ENCODE measurements around the gene PTGR3.
"Not testable (repeated sequence)": the region's sequence is repeated elsewhere in the genome, so short reads cannot be mapped to it uniquely, and the experiment has no call there.

PTGR3 gene

GRCh38 chr18:75189696-75190095 is 19.2 kb downstream of the PTGR3 start:
- Mint-ChIP-seq H3K9me3 (peaks cover 9% of the 10 kb centered on the region), H3K4me3 (no peak overlapping the region), H3K4me1 (no peaks in the 10 kb centered on the region), H3K27ac (no peak overlapping the region), H3K36me3 (no peaks in the 10 kb centered on the region), H3K27me3 (no peaks in the 10 kb centered on the region)
- no peak for DNase-seq
- CTCF ChIA-PET, result no interaction called here

- H3K27me3 Mint-ChIP-seq, H3K4me1 Mint-ChIP-seq, H3K36me3 Mint-ChIP-seq, H3K4me3 Mint-ChIP-seq, H3K9me3 Mint-ChIP-seq, H3K27ac Mint-ChIP-seq, CTCF ChIA-PET, DNase-seq: not testable (repeated sequence)
Observed at GRCh38 chr18:75187702-75188101, 21.2 kb downstream of the PTGR3 start.

- Mint-ChIP-seq H3K36me3 (no peaks in the 10 kb centered on the region), H3K27me3 (no peaks in the 10 kb centered on the region), H3K4me1 (no peaks in the 10 kb centered on the region), H3K4me3 (no peak overlapping the region), H3K27ac (no peak overlapping the region), H3K9me3 (peaks cover 9% of the 10 kb centered on the region)
- CTCF ChIA-PET, result no interaction called here
- no peak for DNase-seq
Observed at GRCh38 chr18:75185460-75185859, 23.5 kb downstream of the PTGR3 start.

GRCh38 chr18:75183973-75184493 is 24.9 kb downstream of the PTGR3 start:
- Mint-ChIP-seq H3K9me3 (peaks cover 9% of the 10 kb centered on the region), H3K27ac (no peak overlapping the region), H3K36me3 (no peaks in the 10 kb centered on the region), H3K4me3 (no peak overlapping the region), H3K27me3 (no peaks in the 10 kb centered on the region), H3K4me1 (no peaks in the 10 kb centered on the region)
- CTCF ChIA-PET, result no interaction called here
- DNase-seq, result no peak

GRCh38 chr18:75183524-75183923 is 25.4 kb downstream of the PTGR3 start:
- no peak overlapping the region for H3K4me3 Mint-ChIP-seq
- H3K36me3 Mint-ChIP-seq, result no peaks in the 10 kb centered on the region
- no peak for DNase-seq
- no peaks in the 10 kb centered on the region for H3K27me3 Mint-ChIP-seq
- H3K27ac Mint-ChIP-seq, result no peak overlapping the region
- H3K9me3 Mint-ChIP-seq, result peaks cover 9% of the 10 kb centered on the region
- no peaks in the 10 kb centered on the region for H3K4me1 Mint-ChIP-seq
- CTCF ChIA-PET, result no interaction called here

- no peak for DNase-seq
- CTCF ChIA-PET, result no interaction called here
- no peak overlapping the region for H3K27ac Mint-ChIP-seq
- no peaks in the 10 kb centered on the region for H3K27me3 Mint-ChIP-seq
- no peaks in the 10 kb centered on the region for H3K36me3 Mint-ChIP-seq
- no peaks in the 10 kb centered on the region for H3K4me1 Mint-ChIP-seq
- H3K9me3 Mint-ChIP-seq, result no peaks in the 10 kb centered on the region
- no peak overlapping the region for H3K4me3 Mint-ChIP-seq
Observed at GRCh38 chr18:75179819-75180600, 28.9 kb downstream of the PTGR3 start.

- no peaks in the 10 kb centered on the region for H3K9me3 Mint-ChIP-seq
- H3K27ac Mint-ChIP-seq, result no peak overlapping the region
- CTCF ChIA-PET, result no interaction called here
- H3K27me3 Mint-ChIP-seq, result no peaks in the 10 kb centered on the region
- H3K4me3 Mint-ChIP-seq, result no peak overlapping the region
- no peaks in the 10 kb centered on the region for H3K36me3 Mint-ChIP-seq
- no peaks in the 10 kb centered on the region for H3K4me1 Mint-ChIP-seq
- DNase-seq, result no peak
Observed at GRCh38 chr18:75178376-75178775, 30.6 kb downstream of the PTGR3 start.

- no peak for DNase-seq
- Mint-ChIP-seq H3K4me3 (no peak overlapping the region), H3K36me3 (no peaks in the 10 kb centered on the region)
Observed at GRCh38 chr18:75176849-75177248, 32.1 kb downstream of the PTGR3 start.

GRCh38 chr18:75173738-75174137 is 35.2 kb downstream of the PTGR3 start:
- Mint-ChIP-seq H3K27me3 (peaks cover 6% of the 10 kb centered on the region), H3K36me3 (no peaks in the 10 kb centered on the region), H3K4me3 (no peak overlapping the region), H3K9me3 (no peaks in the 10 kb centered on the region), H3K27ac (no peak overlapping the region), H3K4me1 (no peaks in the 10 kb centered on the region)
- DNase-seq, result no peak
- CTCF ChIA-PET, result interaction anchor here (1.5 kb wide), 1 partner anchor 8 kb away, joined by 4 read pairs; no protein-coding TSS in a partner anchor

More at GRCh38 chr18:75176849-75177248, 32.1 kb downstream of the PTGR3 start:
- CTCF ChIA-PET, result no interaction called here
- Mint-ChIP-seq H3K4me1 (no peaks in the 10 kb centered on the region), H3K27ac (no peak overlapping the region), H3K27me3 (peaks cover 6% of the 10 kb centered on the region), H3K9me3 (no peaks in the 10 kb centered on the region)

GRCh38 chr18:75173125-75173432 is 35.9 kb downstream of the PTGR3 start:
- H3K36me3 Mint-ChIP-seq, result no peaks in the 10 kb centered on the region
- H3K9me3 Mint-ChIP-seq, result no peaks in the 10 kb centered on the region
- H3K27ac Mint-ChIP-seq, result no peak overlapping the region
- H3K27me3 Mint-ChIP-seq, result peaks cover 12% of the 10 kb centered on the region
- H3K4me1 Mint-ChIP-seq, result no peaks in the 10 kb centered on the region
- DNase-seq, result no peak
- CTCF ChIA-PET, result interaction anchor here (1.1 to 1.5 kb wide), 2 partner anchors 8 to 307 kb away, joined by 3 to 4 read pairs; no protein-coding TSS in a partner anchor
- H3K4me3 Mint-ChIP-seq, result no peak overlapping the region

GRCh38 chr18:75172299-75173124 is 36.4 kb downstream of the PTGR3 start:
- Mint-ChIP-seq H3K4me3 (no peak overlapping the region), H3K27ac (no peak overlapping the region), H3K9me3 (no peaks in the 10 kb centered on the region), H3K36me3 (no peaks in the 10 kb centered on the region), H3K27me3 (peaks cover 18% of the 10 kb centered on the region), H3K4me1 (no peaks in the 10 kb centered on the region)
- CTCF ChIA-PET, result interaction anchor here (1.1 kb wide), 1 partner anchor 307 kb away, joined by 3 read pairs; no protein-coding TSS in a partner anchor
- DNase-seq, result no peak

GRCh38 chr18:75170916-75171315 is 38.0 kb downstream of the PTGR3 start:
- no peaks in the 10 kb centered on the region for H3K9me3 Mint-ChIP-seq
- H3K4me3 Mint-ChIP-seq, result no peak overlapping the region
- CTCF ChIA-PET, result no interaction called here
- H3K27ac Mint-ChIP-seq, result no peak overlapping the region
- no peaks in the 10 kb centered on the region for H3K4me1 Mint-ChIP-seq
- H3K36me3 Mint-ChIP-seq, result no peaks in the 10 kb centered on the region
- no peak for DNase-seq
- peaks cover 29% of the 10 kb centered on the region for H3K27me3 Mint-ChIP-seq

GRCh38 chr18:75170022-75170789 is 38.7 kb downstream of the PTGR3 start:
- no peaks in the 10 kb centered on the region for H3K36me3 Mint-ChIP-seq
- no peak overlapping the region for H3K27ac Mint-ChIP-seq
- H3K27me3 Mint-ChIP-seq, result peaks cover 29% of the 10 kb centered on the region
- no peak overlapping the region for H3K4me3 Mint-ChIP-seq
- CTCF ChIA-PET, result interaction anchor here (0.7 kb wide), 1 partner anchor 274 kb away, joined by 3 read pairs; no protein-coding TSS in a partner anchor
- no peaks in the 10 kb centered on the region for H3K9me3 Mint-ChIP-seq
- no peak for DNase-seq
- no peaks in the 10 kb centered on the region for H3K4me1 Mint-ChIP-seq

GRCh38 chr18:75169411-75169810 is 39.5 kb downstream of the PTGR3 start:
- Mint-ChIP-seq H3K27me3 (peaks cover 29% of the 10 kb centered on the region), H3K9me3 (no peaks in the 10 kb centered on the region), H3K4me3 (no peak overlapping the region), H3K27ac (no peak overlapping the region), H3K36me3 (no peaks in the 10 kb centered on the region), H3K4me1 (no peaks in the 10 kb centered on the region)
- CTCF ChIA-PET, result no interaction called here
- no peak for DNase-seq
